Effector memory CD8-positive, alpha-beta T cell (primary cell): Measurements from ENCODE around the gene PLPP4.

Experiments used
- ATAC-seq: fragments of 150-1000 bp; cut with Tn5 transposase; replicated peaks from 2 replicates; pipeline ENCODE4 v1.10.0; 2021; ENCODE audit warnings: mild to moderate bottlenecking, moderate library complexity
- DNase-seq, 3 experiments: peaks; one replicate each; pipeline ENCODE4 v3.0.0; 2021
- H3K27ac Mint-ChIP-seq, 2 donors: one replicate each; pipeline ENCODE4 v1.8.0; 2022; ENCODE audit warnings: mild to moderate bottlenecking in 2 of 2, mixed read lengths in 2 of 2, moderate library complexity in 2 of 2
- H3K27me3 Mint-ChIP-seq, 2 donors: one replicate each; pipeline ENCODE4 v1.8.0; 2022; ENCODE audit warnings: mixed read lengths in 2 of 2
- H3K36me3 Mint-ChIP-seq: one replicate; pipeline ENCODE4 v1.8.0; 2022; ENCODE audit warnings: mild to moderate bottlenecking, moderate library complexity, mixed read lengths; ENCODE audit not compliant: insufficient read depth
- H3K4me1 Mint-ChIP-seq, 2 donors: one replicate each; pipeline ENCODE4 v1.8.0; 2022; ENCODE audit warnings: low read depth in 2 of 2, mixed read lengths in 2 of 2
- H3K4me3 Mint-ChIP-seq, 2 donors: one replicate each; pipeline ENCODE4 v1.8.0; 2022; ENCODE audit warnings: mild to moderate bottlenecking in 2 of 2, mixed read lengths in 2 of 2, moderate library complexity in 2 of 2
- H3K9me3 Mint-ChIP-seq, 2 donors: one replicate each; pipeline ENCODE4 v1.8.0; 2022; ENCODE audit warnings: mixed read lengths in 2 of 2

PLPP4 gene

DNA sequence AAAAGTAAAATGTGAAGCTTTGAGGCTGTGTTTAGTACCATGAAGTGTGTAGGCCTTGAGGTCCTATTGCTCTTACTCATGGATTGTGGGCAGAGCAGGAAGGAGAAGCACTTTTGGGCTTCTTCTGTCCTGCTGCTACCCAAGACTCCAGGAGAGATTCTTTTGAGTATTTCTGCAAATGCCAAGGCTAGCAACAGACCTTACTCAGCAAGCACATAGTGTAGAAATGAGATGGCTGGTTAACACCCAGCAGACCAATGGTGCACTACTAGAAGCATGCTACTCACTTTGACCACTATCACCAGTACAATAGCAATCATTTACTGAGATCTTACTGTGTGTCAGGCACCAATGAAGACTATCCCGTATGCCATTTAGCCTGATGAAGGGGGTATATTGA lies 3.2 kb downstream of the PLPP4 start:
- no peak overlapping the region for H3K27ac Mint-ChIP-seq
- no peak for ATAC-seq

GRCh38 chr10:120460776-120461175 lies 3.7 kb downstream of the PLPP4 start:
- Mint-ChIP-seq H3K27ac (no peak overlapping the region), H3K9me3 (no peaks in the 10 kb centered on the region), H3K27me3 (peaks cover 24 to 48% of the 10 kb centered on the region in 2 donors), H3K4me3 (no peak overlapping the region), H3K36me3 (no peaks in the 10 kb centered on the region), H3K4me1 (peaks cover 0 to 2% of the 10 kb centered on the region in 2 donors)
- DNase-seq (no peak), ATAC-seq (no peak)

More for the DNA sequence above, 3.2 kb downstream of the PLPP4 start:
- DNase-seq = no peak
- no peaks in the 10 kb centered on the region for H3K9me3 Mint-ChIP-seq
- H3K4me3 Mint-ChIP-seq = no peak overlapping the region
- peaks cover 2% of the 10 kb centered on the region for H3K36me3 Mint-ChIP-seq
- peaks cover 0 to 2% of the 10 kb centered on the region in 2 donors for H3K4me1 Mint-ChIP-seq
- peaks cover 26 to 54% of the 10 kb centered on the region in 2 donors for H3K27me3 Mint-ChIP-seq

GRCh38 chr10:120462018-120462682 lies 5.1 kb downstream of the PLPP4 start:
- no peak for DNase-seq
- ATAC-seq = no peak
- peaks cover 3% of the 10 kb centered on the region for H3K36me3 Mint-ChIP-seq
- H3K4me1 Mint-ChIP-seq = no peaks in the 10 kb centered on the region
- H3K9me3 Mint-ChIP-seq = no peaks in the 10 kb centered on the region
- H3K27me3 Mint-ChIP-seq = peaks cover 15 to 39% of the 10 kb centered on the region in 2 donors
- H3K4me3 Mint-ChIP-seq = no peak overlapping the region
- H3K27ac Mint-ChIP-seq = no peak overlapping the region

DNA sequence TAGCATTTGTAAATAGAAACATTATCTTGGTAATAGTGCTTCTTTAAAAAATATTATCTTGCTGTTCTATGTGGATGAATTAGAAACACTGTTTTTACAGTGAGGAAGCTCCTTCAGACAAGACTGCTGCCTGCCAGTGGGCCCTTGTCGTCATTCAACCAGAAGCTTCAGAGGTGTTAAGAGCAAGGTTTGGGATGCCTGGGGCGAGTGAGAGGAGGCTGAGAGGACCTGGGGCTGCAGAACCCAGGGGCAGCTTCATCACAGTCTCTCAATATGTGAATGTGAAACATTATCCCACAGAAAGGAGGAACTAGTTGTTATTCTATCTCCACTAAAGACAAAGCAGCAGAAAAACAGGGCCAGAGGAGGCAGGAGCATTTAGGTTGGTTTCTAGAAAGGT lies 8.1 kb downstream of the PLPP4 start:
- ATAC-seq = no peak
- peaks cover 0 to 15% of the 10 kb centered on the region in 2 donors for H3K27me3 Mint-ChIP-seq
- H3K4me1 Mint-ChIP-seq = no peaks in the 10 kb centered on the region
- H3K27ac Mint-ChIP-seq = no peak overlapping the region
- DNase-seq = no peak
- no peak overlapping the region for H3K4me3 Mint-ChIP-seq
- no peaks in the 10 kb centered on the region for H3K9me3 Mint-ChIP-seq
- H3K36me3 Mint-ChIP-seq = peaks cover 3% of the 10 kb centered on the region

GRCh38 chr10:120466006-120466405 lies 9.0 kb downstream of the PLPP4 start:
- Mint-ChIP-seq H3K4me1 (no peaks in the 10 kb centered on the region), H3K9me3 (no peaks in the 10 kb centered on the region), H3K27ac (no peak overlapping the region), H3K4me3 (no peak overlapping the region), H3K36me3 (peaks cover 3% of the 10 kb centered on the region), H3K27me3 (peaks cover 0 to 10% of the 10 kb centered on the region in 2 donors)
- ATAC-seq (no peak), DNase-seq (no peak)

- DNase-seq (no peak), ATAC-seq (no peak)
- Mint-ChIP-seq H3K4me3 (no peak overlapping the region), H3K36me3 (no peaks in the 10 kb centered on the region), H3K9me3 (peaks cover 3 to 10% of the 10 kb centered on the region in 2 donors), H3K27ac (no peak overlapping the region), H3K4me1 (no peaks in the 10 kb centered on the region), H3K27me3 (peaks cover 13 to 17% of the 10 kb centered on the region in 2 donors)
These were observed 16.6 kb downstream of the PLPP4 start for GRCh38 chr10:120473593-120473992.

DNA sequence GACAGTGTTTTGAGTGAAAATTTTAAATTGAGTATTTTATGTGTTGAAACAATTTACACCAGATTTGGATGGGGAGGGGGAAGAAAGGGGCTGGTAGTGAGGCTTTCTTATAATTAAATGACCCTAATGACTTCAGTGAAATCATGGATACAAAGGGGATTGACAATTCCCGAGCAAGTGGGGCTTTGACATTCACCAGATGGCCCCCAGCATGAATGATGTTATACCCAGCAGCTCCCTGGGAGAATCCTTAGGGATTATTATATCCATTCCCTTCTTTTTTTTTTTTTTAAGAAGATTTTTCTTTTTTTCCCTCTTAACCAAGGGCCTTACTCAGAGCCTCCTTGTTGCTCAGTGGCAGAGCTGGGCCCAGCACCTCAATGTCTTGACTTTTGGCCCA lies 17.9 kb downstream of the PLPP4 start:
- Mint-ChIP-seq H3K9me3 (peaks cover 3 to 10% of the 10 kb centered on the region in 2 donors), H3K27me3 (peaks cover 13 to 25% of the 10 kb centered on the region in 2 donors), H3K4me1 (no peaks in the 10 kb centered on the region), H3K27ac (no peak overlapping the region), H3K4me3 (no peak overlapping the region), H3K36me3 (no peaks in the 10 kb centered on the region)
- ATAC-seq (no peak), DNase-seq (no peak)

GRCh38 chr10:120475844-120476791 lies 19.1 kb downstream of the PLPP4 start:
- Mint-ChIP-seq H3K4me3 (no peak overlapping the region), H3K27me3 (peaks cover 13 to 25% of the 10 kb centered on the region in 2 donors), H3K4me1 (no peaks in the 10 kb centered on the region), H3K9me3 (peaks cover 4 to 10% of the 10 kb centered on the region in 2 donors), H3K36me3 (no peaks in the 10 kb centered on the region), H3K27ac (no peak overlapping the region)
- DNase-seq (no peak), ATAC-seq (no peak)

DNA sequence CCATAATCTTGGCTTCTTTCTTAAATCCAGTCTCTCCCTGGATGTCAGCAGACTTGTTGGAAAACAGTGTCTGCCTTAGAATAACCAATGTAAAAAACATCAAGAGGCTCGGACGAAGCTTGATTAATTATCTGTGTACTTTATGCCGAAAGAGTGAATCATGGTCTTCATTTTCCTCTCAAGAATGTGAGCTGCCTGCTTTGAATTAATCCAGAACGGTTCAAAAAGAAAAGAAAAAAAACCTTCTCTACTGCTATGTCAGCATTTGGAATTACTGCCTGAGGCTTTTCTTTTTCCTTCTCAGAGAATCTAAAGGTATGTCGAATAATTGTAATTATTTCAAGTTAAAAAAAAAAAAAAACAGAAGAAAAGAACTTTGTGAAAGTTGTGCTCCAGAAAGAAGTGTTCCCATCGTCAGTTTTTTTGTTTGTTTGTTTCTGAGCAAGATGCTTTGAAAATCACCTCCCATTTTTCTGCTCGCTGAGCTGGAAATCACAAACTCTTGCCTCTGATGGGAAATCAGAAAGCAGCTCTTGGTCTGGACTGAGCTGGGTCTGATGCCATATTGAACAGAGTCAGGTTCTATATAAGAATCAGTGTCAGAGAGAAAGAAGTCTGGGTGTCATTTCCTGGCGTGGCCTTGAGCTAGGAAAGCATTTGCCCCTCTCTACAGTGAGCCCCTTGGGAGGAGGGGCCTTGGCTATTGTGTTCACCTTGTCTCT lies 20.2 kb downstream of the PLPP4 start:
- DNase-seq (no peak), ATAC-seq (no peak)
- Mint-ChIP-seq H3K9me3 (peaks cover 8 to 10% of the 10 kb centered on the region in 2 donors), H3K4me3 (no peak overlapping the region), H3K27ac (no peak overlapping the region), H3K27me3 (peaks cover 19 to 25% of the 10 kb centered on the region in 2 donors), H3K4me1 (no peaks in the 10 kb centered on the region), H3K36me3 (no peaks in the 10 kb centered on the region)

DNA sequence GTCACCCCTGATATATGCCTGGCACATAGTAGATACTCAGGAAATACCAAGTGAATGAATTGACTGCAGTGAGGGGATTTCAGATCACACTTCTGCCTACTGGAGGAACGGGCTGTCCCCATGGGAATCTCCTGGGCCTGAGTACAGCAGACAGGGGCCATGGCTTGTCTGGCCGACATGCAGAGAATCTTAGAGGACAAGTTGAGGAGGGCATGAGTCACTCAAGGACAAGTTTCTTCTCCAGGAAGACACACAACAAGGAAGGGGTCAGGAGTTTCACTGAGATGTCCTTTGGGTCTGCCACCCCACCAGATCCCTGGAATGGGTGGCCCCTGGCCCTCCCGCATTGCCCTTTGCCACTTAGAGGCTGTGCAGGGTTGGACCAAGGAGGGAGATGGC lies 20.7 kb downstream of the PLPP4 start:
- H3K4me3 Mint-ChIP-seq = no peak overlapping the region
- H3K27me3 Mint-ChIP-seq = peaks cover 17 to 25% of the 10 kb centered on the region in 2 donors
- H3K27ac Mint-ChIP-seq = no peak overlapping the region
- DNase-seq = no peak
- ATAC-seq = no peak
- H3K4me1 Mint-ChIP-seq = no peaks in the 10 kb centered on the region
- peaks cover 5 to 10% of the 10 kb centered on the region in 2 donors for H3K9me3 Mint-ChIP-seq
- no peaks in the 10 kb centered on the region for H3K36me3 Mint-ChIP-seq

DNA sequence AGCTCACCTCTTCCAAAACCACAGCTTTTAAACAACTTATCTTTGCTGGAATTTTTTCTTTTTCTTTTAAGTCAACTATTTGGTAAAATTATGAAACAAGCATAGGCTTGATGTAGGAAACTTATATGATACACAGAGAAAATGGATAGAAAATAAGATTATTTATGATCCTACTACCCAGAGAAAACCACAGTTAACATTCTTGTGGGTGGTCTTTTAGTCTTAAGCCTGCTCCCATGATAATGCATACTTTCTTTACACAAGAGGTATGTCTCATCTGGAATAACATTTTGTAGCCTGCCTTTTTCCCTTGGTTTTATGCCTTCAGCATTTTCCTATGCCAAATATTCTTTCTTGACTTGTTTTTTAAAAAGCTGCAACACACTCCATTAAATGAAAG lies 21.4 kb downstream of the PLPP4 start:
- Mint-ChIP-seq H3K27me3 (peaks cover 14 to 25% of the 10 kb centered on the region in 2 donors), H3K4me3 (no peak overlapping the region), H3K4me1 (no peaks in the 10 kb centered on the region), H3K36me3 (no peaks in the 10 kb centered on the region), H3K9me3 (peaks cover 0 to 9% of the 10 kb centered on the region in 2 donors), H3K27ac (no peak overlapping the region)
- ATAC-seq (no peak), DNase-seq (no peak)

GRCh38 chr10:120479506-120479905 lies 22.5 kb downstream of the PLPP4 start:
- Mint-ChIP-seq H3K27ac (no peak overlapping the region), H3K4me1 (no peaks in the 10 kb centered on the region), H3K9me3 (peaks cover 0 to 7% of the 10 kb centered on the region in 2 donors), H3K36me3 (no peaks in the 10 kb centered on the region), H3K27me3 (peaks cover 14 to 25% of the 10 kb centered on the region in 2 donors), H3K4me3 (no peak overlapping the region)
- ATAC-seq (no peak), DNase-seq (no peak)

DNA sequence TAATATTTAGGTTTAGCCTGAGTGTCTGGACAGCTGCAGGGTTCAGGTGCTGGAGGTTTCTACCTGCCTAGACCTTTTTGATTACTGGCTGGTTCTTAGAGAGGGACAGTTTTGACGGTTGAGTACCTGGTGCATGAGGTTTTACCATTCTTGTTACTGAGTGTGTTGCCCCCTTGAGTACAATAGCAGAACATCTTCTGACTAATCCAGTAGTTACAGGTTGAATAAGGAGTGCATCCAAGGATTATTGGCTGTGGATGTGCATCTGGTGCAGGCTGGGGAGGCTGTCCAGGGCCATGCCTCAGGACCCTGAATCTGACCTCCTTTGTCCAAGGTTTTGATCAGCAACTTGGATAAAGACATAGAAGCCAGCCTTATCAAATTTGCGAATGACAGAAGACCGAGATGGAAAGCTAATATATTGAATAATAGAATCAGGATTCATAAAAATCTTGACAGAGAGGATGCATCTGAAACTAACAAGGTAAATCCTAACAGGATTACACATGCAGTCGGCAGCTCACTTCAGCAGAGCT lies 23.1 kb downstream of the PLPP4 start:
- no peak for ATAC-seq
- peaks cover 14 to 25% of the 10 kb centered on the region in 2 donors for H3K27me3 Mint-ChIP-seq
- H3K9me3 Mint-ChIP-seq = peaks cover 0 to 7% of the 10 kb centered on the region in 2 donors
- no peak overlapping the region for H3K27ac Mint-ChIP-seq
- H3K4me1 Mint-ChIP-seq = no peaks in the 10 kb centered on the region
- H3K36me3 Mint-ChIP-seq = no peaks in the 10 kb centered on the region
- DNase-seq = no peak
- H3K4me3 Mint-ChIP-seq = no peak overlapping the region
